NCI-H82 (cell line): Measurements from ENCODE around the gene UTP18.
A peak's percentile ranks its signal among the peaks of the same experiment; 100 is the strongest.
"Not testable (repeated sequence)": the region's sequence is repeated elsewhere in the genome, so short reads cannot be mapped to it uniquely, and the experiment has no call there.

Experiments
- DNase-seq: peaks from one replicate; lab custom pipeline; 2025; lab: John Stamatoyannopoulos, UW

UTP18 gene

GRCh38 chr17:51259564-51260236, 646 bp upstream of the UTP18 start, which contains the start of gene MBTD1:
MBTD1 (minus strand) TSS chr17:51260049; CDS start chr17:51225161, 34,888 bp downstream.
- peak; percentile 99 for DNase-seq

DNA sequence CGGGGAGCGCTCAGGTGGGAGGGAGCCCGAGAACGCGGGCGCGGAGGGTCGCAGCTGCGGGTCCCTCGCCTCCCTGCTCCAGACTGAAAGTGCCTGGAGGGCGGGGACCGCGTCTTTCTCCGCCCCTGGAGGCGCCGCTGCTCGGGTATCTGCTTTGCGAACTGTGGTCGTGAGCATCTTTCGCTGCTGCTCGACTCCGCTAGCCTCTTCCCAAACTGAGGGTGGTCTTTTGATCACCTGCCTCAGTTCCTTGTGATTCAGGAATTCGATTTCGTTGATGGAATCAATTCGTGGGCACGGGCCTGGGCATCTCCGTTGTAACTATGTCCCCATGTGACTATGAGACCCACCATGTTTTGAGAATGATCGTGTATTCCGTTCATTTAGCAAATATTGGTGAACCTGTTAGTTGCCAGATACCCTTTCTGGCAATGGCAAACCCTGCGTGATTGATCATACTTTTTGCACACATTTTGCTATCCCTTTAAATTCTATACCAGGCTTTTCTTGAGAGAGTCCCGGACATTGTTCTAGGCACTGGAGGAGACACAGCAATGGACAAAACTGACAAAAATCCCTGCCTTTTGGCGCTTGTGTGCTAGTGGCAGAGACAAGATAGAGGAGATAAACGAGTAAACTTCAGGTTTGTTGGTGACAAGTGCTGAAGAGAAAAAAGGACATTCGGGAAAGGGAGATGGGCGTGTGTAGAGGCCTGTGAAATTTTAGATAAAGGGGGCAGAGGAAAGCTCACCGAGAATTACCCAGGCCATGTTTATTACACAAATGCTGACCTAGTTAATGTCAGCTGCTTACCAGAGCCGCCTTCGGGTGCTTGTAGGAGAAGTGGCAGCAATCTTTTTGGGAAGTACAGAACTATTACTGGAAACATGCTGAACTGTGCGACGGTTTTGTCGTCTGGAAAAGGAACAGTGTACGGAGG, 948 bp downstream of the UTP18 start:
- DNase-seq, result peak; percentile 85

DNA sequence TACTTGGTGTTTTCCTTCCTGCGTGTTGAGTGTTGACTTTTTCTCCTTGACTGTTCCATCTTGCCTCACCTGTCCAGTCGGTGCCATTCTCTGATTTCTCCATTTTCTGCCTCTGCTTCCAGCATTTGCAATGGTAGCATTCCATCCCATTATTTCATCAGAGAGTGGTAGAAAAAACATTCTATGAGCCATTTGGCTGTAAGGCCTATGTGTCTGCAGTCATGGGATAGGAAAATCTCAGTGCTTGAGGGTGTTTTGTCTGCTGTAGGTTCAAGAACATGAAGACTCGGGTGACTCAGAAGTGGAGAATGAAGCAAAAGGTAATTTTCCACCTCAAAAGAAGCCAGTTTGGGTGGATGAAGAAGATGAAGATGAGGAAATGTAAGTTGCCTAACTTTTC, 2.7 kb downstream of the UTP18 start:
- DNase-seq, result no peak

DNA sequence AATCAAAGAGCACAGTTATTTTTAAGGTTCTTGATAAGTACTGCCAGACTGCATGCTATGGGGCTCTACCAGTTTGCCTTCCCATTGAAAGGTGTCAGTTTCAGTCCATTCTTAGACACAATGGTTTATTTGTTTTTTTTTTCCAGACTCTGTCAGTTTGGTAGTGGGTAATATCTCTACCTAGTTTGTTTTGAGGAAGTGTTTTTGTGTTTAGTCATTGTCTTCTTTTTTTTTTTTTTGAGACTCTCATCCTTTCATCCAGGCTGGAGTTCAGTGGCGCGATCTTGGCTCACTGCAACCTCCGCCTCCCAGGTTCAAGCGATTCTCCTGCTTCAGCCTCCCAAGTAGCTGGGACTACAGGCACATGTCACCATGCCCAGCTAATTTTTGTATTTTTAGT, 4.1 kb downstream of the UTP18 start:
- not testable (repeated sequence) for DNase-seq

DNA sequence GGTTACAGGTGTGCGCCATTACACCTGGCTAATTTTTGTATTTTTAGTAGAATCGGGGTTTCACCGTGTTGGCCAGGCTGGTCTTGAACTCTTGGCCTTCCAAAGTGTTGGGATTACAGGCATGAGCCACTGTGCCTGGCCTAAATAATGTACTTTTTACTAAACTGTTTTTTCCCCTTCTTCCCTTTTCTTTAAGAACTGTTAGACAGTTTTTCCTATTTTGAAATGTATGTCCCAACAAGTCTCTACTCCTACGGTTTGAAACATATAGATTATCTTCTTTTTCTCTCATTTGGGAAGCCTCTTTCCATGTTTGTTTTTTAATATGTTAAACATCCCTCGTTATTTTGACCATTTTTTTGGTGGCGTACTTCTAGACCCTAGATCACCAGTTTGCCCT, 9.6 kb downstream of the UTP18 start:
- no peak for DNase-seq

DNA sequence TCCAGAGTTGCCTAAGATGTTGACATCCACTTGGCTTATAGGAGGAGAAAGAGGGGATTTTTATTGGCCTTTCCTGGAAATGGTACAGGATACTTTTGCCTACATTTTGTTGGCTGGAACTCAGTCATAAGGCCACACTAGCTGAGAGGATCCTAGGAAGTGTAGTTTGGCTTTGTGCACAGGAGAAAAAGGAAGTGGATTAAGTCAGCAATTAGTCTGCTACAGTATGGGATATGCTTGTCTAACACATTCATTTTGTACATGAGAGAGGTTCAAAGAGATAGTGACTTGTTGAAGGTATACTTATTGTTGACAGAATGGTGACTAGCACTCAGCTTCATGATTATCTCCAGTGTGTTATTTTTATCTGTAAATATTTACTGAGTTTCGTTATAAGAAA, 10.3 kb downstream of the UTP18 start:
- DNase-seq, result no peak

DNA sequence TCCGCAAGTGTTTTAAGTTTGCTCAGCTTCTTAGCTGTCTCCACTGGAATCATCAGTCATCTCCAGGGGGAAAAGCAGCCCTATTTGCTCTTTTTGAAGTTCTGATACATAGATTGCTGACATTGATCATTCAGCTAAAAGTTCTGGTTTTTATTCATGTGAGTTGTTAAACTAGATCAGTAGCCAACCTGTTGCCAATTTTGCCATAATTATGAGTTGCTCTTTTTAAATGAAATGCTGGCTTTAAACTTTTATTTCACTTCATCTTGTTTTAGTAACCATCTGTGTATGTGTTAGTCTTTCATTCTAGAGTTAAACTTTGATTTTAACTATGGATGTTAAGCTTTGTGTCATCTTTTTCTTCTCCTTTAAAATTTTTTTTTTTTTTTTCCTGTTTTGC, 12.5 kb downstream of the UTP18 start:
- DNase-seq, result no peak

DNA sequence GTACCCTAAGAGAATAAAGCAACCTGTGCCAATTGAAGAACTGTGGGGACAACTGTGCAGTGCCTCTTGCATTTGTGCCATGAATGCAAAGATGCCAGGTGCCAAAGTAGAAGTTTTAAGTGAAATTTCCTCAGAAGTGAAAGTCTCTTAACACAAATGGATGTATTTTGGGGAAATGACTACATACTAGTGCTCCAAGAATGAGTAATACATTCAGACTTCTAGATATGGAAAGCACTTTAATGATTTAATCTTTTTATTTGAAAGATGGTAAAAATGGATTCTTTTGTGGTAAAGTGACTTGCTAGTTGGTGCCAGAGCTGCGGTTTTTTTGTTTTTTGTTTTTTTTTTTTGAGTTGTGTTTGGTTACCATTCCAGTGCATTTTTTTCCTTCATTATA, 15.0 kb downstream of the UTP18 start:
- DNase-seq, result no peak

- DNase-seq, result no peak
These were observed 18.8 kb downstream of the UTP18 start for GRCh38 chr17:51279183-51279582.

- DNase-seq, result no peak
These were observed 27.1 kb downstream of the UTP18 start for GRCh38 chr17:51287412-51287811.

GRCh38 chr17:51289696-51290111, 29.4 kb downstream of the UTP18 start:
- DNase-seq, result no peak

DNA sequence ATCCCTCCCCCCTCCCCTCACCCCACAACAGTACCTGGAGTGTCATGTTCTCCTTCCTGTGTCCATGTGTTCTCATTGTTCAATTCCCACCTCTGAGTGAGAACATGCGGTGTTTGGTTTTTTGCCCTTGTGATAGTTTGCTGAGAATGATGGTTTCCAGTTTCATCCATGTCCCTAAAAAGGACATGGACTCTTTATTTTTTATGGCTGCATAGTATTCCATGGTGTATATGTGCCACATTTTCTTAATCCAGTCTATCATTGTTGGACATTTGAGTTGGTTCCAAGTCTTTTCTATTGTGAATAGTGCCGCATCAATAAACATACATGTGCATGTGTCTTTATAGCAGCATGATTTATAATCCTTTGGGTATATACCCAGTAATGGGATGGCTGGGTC, 34.0 kb downstream of the UTP18 start:
- DNase-seq, result not testable (repeated sequence)

- DNase-seq, result peak; percentile 59
These were observed 38.4 kb downstream of the UTP18 start for GRCh38 chr17:51298508-51299371.

DNA sequence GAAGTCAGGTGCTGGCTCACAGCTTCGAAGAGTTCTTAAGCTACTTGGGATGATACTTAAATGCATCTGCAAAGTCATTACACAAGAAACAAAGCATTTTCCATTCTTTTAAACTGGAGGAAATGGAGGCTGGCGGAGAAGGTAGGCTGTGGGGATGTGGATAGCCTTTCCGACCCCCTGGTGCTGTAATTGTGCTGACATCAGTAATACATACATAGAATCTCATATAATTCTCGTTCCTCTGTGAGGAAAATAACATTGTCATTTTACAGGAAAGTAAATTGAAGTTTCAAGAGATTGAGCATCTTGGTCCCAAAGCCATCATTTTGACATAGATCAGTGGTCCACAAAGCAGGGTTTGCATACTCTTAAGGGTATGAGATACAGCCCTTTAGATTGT, 39.5 kb downstream of the UTP18 start:
- no peak for DNase-seq

GRCh38 chr17:51305182-51305581, 44.8 kb downstream of the UTP18 start:
- no peak for DNase-seq

GRCh38 chr17:51312003-51312402, 51.7 kb downstream of the UTP18 start:
- DNase-seq, result not testable (repeated sequence)

- no peak for DNase-seq
These were observed 58.8 kb downstream of the UTP18 start for GRCh38 chr17:51319186-51319585.

DNA sequence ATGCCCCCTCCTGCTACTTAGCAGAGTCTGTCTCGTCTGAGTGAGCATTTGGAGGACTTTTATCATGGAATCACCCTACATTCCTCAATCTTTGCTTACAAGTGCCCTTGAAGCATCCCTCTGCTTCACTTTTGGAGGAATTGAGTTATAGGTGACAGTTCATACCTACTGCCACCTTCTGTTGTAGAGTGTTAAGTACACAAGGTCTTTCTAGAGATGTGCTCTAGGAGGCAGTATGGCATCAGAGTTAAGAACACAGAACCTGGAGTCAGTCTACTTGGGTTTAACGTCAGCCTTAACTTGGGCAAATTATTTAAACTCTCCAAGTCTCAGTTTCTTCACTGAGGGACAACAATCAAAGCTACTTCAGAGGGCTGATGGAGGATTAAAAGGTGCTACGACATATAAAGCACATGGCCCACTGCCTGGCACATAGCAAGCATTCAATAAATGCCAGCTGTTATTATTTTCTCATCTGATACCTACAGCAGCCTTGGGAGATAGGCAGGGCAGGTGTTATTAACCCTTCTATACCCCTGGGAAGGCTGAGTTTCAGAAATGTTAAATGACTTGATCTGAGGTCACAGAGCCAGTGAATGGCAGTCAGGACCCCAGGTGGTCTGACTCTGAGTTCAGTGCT, 62.2 kb downstream of the UTP18 start:
- DNase-seq, result peak; percentile 68

DNA sequence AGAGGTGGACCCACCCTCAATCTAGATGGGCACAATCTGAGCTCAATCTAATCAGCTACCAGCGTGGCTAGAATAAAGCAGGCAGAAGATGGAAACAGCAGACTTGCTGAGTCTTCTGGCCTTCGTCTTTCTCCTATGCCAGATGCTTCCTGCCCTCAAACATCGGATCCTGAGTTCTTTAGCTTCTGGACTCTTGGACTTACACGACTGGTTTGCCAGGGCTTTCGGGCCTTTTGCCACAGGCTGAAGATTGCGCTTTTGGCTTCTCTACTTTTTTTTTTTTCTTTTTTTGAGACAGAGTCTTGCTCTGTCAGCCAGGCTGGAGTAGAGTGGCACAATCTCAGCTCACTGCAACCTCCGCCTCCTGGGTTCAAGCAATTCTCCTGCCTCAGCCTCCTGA, 65.1 kb downstream of the UTP18 start:
- no peak for DNase-seq

GRCh38 chr17:51330861-51331503, 70.6 kb downstream of the UTP18 start:
- DNase-seq, result peak; percentile 78

DNA sequence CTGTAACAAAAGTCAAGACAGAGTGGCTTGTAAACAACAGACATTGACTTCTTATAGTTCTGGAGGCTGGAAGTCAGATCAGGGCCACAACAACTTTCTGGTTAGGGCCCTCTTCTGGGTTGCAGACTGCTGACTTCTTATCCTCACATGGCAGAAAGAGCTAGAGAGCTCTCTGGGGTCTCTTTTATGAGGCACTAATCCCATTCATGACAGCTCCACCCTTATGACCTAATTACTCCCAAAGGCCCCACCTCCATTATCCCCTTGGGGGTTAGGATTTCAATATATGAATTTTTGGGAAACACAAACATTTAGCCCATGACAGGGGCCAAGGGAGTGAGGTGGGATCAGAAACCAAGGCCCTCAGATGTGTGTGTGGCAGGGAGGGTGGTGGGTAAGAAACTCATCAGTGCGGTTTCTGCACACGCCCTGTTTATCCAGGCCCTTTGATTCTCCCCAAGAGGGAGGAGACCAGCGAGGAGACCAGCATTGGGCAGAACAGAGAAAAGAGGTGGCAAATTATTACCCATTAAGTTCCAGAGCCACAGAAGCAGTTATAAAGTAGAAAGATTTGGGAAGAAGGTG, 74.8 kb downstream of the UTP18 start:
- peak; percentile 37 for DNase-seq
